Measurements from ENCODE around the gene SLC7A1.
A peak's percentile ranks its signal among the peaks of the same experiment; 100 is the strongest.

SLC7A1 gene

GRCh38 chr13:29484796-29485195 is 110.7 kb downstream of the SLC7A1 start:
- DNase-seq = no peak

- no peak for DNase-seq
These were observed 111.3 kb downstream of the SLC7A1 start for GRCh38 chr13:29484236-29484635.

- DNase-seq = no peak
These were observed 111.9 kb downstream of the SLC7A1 start for GRCh38 chr13:29483623-29484022.

- no peak for DNase-seq
These were observed 112.3 kb downstream of the SLC7A1 start for GRCh38 chr13:29483211-29483610.

GRCh38 chr13:29482504-29482903 is 113.0 kb downstream of the SLC7A1 start:
- DNase-seq = no peak

- DNase-seq = no peak
These were observed 113.9 kb downstream of the SLC7A1 start for GRCh38 chr13:29481603-29482002.

GRCh38 chr13:29480893-29481525 is 114.5 kb downstream of the SLC7A1 start:
- no peak for DNase-seq

- DNase-seq = no peak
These were observed 115.6 kb downstream of the SLC7A1 start for GRCh38 chr13:29479716-29480492.

- no peak for DNase-seq
These were observed 119.4 kb downstream of the SLC7A1 start for GRCh38 chr13:29476046-29476445.

GRCh38 chr13:29474991-29475390 is 120.5 kb downstream of the SLC7A1 start:
- no peak for DNase-seq

GRCh38 chr13:29473166-29473565 is 122.3 kb downstream of the SLC7A1 start:
- no peak for DNase-seq

GRCh38 chr13:29472332-29472961 is 123.0 kb downstream of the SLC7A1 start:
- DNase-seq = peak; percentile 60 to 67

GRCh38 chr13:29471551-29471950 is 123.9 kb downstream of the SLC7A1 start:
- DNase-seq = no peak

- no peak for DNase-seq
These were observed 129.7 kb downstream of the SLC7A1 start for GRCh38 chr13:29465741-29466293.

GRCh38 chr13:29464105-29464679 is 131.3 kb downstream of the SLC7A1 start:
- DNase-seq = no peak

GRCh38 chr13:29459813-29460355 is 135.6 kb downstream of the SLC7A1 start:
- no peak for DNase-seq

Measured in activated T-cell treated with anti-CD3 and anti-CD28 coated beads, Interleukin-2, amount 50 U/mL, for 48 hours (primary cell).